ENCODE results near the gene CELF2.

Gene CELF2

DNA sequence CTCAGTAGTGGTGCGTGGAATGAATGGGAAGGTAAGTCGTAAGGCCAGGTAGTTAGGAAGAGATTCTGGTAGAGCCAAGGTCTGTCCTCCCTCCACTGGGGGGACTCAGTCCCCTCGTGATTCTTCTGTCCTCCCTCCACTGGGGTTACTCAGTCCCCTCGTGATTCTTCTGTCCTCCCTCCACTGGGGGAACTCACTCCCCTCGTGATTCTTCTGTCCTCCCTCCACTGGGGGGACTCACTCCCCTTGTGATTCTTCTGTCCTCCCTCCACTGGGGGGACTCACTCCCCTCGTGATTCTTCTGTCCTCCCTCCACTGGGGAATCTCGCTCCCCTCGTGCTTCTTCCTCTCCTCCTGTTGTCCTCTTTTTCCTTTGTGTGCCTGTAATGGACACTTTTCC is 125.1 kb downstream of the CELF2 start:
- H3K9me3 ChIP-seq: no peaks in the 10 kb centered on the region
- H3K4me3 ChIP-seq (ENCODE audit: low read depth, low read length): no peak overlapping the region
- no peak for TF ChIP-seq CTCF (IDR thresholded peaks at IDR 0.05; ENCODE audit: low read depth, low read length)
- no peak for DNase-seq
- H3K27me3 ChIP-seq: no peaks in the 10 kb centered on the region
- H3K36me3 ChIP-seq: no peaks in the 10 kb centered on the region
- H3K4me1 ChIP-seq: no peaks in the 10 kb centered on the region

DNA sequence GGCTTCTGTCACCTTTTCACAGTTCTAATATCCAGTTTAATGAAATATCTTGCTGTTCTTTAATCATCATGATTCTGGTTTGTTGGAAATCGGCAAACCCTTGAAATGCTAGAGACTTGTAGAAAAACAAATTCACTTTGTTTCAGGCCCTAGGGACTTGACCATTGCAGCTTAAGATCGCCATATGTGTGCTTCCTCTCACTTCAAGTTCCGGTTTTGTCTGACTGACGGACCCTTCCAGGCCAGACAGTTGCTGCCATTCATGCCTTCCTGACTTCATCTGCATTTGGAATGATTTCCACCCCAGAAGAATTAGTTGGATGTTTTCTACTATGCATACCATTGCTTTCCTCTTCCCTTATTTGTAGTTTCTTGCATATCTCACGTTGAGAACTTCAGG is 125.6 kb downstream of the CELF2 start:
- no peak for DNase-seq
- no peak for TF ChIP-seq CTCF (IDR thresholded peaks at IDR 0.05; ENCODE audit: low read depth, low read length)
- H3K9me3 ChIP-seq: no peaks in the 10 kb centered on the region
- H3K4me3 ChIP-seq (ENCODE audit: low read depth, low read length): no peak overlapping the region
- no peaks in the 10 kb centered on the region for H3K4me1 ChIP-seq
- no peaks in the 10 kb centered on the region for H3K27me3 ChIP-seq
- no peaks in the 10 kb centered on the region for H3K36me3 ChIP-seq

DNA sequence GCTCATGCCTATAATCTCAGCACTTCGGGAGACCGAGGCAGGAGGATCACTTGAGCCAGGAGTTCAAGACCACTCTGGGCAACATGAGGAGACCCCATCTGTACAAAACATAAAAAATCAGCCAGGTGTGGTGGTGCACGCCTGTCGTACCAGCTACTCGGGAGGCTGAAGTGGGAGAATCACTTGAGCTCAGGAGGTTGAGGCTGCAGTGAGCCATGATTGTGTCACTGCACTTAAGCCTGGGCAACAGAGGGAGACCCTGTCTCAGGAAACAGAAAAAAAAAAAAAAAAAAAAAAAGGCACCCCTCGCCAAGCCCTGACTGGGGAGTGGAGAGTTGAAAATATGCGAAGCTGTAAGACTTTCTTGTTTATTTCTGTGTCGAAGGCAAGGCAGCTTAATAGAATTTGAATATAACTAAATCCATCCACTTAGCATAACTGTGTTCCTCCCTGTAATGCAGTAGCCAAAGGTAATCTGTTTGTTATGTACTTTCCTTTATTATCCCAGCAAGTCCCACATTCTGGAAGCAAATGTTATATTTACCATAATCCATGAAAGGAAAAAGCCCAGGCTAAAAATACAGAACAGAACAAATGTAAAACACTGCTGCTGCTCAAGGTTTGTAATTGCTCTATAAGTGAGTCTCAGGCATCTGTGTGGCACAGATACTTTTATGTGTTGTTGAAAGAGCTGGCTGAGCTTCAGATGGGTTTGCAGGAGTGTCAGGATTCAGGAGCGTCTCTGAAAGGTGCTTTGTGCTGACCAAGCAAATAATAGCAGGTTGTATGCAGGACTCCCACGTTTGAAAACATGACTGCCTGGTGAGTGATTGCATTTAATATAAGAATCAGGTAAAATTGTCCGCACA is 127.2 kb downstream of the CELF2 start:
- no peak for DNase-seq
- H3K36me3 ChIP-seq: no peaks in the 10 kb centered on the region
- H3K4me1 ChIP-seq: no peaks in the 10 kb centered on the region
- H3K4me3 ChIP-seq (ENCODE audit: low read depth, low read length): no peak overlapping the region
- H3K27me3 ChIP-seq: no peaks in the 10 kb centered on the region
- TF ChIP-seq CTCF (IDR thresholded peaks at IDR 0.05; ENCODE audit: low read depth, low read length): no peak
- H3K9me3 ChIP-seq: no peaks in the 10 kb centered on the region

DNA sequence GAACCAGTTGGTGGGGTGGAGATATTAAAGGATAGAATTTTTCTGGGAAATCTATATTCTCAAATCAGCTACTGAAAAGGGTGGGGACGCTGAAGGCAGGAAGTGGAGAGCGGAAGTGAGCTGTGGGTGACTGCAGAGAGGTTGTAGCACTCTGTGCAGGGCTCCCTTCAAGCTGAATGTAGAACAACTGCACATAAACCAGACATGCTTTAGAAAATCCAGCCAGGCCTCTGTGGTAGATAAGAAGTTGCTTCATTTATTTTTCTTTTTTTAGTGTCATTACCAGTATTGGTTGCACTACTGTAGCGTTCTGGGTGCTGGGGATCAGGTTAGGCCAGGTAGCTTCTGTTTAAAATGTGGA is 127.8 kb downstream of the CELF2 start:
- Histone ChIP-seq H3K9me3 (no peaks in the 10 kb centered on the region), H3K36me3 (no peaks in the 10 kb centered on the region), H3K27me3 (no peaks in the 10 kb centered on the region), H3K4me1 (no peaks in the 10 kb centered on the region), H3K4me3 (ENCODE audit: low read depth, low read length) (no peak overlapping the region)
- TF ChIP-seq CTCF (IDR thresholded peaks at IDR 0.05; ENCODE audit: low read depth, low read length): no peak
- no peak for DNase-seq

DNA sequence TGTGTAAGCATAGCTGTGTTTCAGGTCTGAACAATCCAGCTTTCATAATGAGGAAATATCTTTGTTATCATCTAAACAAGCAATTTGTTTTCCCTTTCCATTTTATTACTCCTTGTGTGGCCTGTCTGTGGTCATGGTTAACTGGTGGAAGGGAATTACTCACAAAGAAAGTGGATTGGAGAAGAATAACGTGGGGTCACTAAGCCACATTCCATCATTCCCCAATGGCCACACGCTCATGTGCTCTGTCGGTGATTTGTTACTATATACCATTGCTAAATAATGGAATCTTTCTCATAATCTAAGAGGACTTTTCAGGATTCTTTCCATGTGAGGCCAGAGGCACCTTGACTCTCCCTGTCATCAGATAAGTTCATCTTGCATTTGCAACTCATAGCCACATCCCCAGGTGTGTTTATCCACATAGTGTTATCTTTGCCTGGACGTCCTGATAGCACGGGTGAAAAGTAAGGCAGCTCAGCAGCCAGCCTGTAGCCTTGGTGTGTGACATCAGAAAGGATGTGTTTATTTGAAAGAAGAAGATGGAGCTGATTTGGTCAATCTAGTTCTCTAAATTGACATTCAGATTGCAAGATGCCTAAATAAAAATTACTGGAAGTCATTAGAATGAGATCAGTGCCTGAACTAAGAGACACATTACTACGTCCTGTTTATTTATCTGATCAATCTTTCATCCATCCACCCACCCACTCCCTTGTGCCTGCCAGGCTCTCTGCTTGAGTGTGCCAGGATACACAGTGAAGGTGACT is 128.9 kb downstream of the CELF2 start:
- Histone ChIP-seq H3K4me3 (ENCODE audit: low read depth, low read length) (no peak overlapping the region), H3K9me3 (no peaks in the 10 kb centered on the region), H3K4me1 (no peaks in the 10 kb centered on the region), H3K27me3 (no peaks in the 10 kb centered on the region), H3K36me3 (no peaks in the 10 kb centered on the region)
- TF ChIP-seq CTCF (IDR thresholded peaks at IDR 0.05; ENCODE audit: low read depth, low read length): no peak
- DNase-seq: no peak

DNA sequence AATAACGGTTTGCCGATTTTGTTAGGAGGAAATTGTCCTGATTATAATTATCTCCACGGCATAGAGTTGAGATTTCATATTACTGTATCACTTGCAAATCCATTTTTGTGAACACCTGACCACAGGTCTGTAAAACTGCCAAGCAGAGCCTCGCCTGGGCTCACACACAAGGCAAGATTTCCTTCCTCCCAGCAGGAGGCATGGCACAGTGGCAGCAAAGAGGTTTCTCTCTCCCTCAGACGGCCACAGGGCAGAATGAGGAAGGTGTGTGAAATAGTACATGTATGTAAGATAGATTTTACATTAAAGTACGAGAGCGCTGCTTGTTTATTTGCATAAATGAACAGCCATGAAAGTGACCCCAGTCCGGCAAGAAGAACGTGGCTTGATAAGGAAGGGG is 130.1 kb downstream of the CELF2 start:
- no peak for TF ChIP-seq CTCF (IDR thresholded peaks at IDR 0.05; ENCODE audit: low read depth, low read length)
- DNase-seq: no peak
- no peaks in the 10 kb centered on the region for H3K36me3 ChIP-seq
- H3K27me3 ChIP-seq: no peaks in the 10 kb centered on the region
- no peak overlapping the region for H3K4me3 ChIP-seq (ENCODE audit: low read depth, low read length)
- no peaks in the 10 kb centered on the region for H3K4me1 ChIP-seq
- no peaks in the 10 kb centered on the region for H3K9me3 ChIP-seq

Measured in BE2C (cell line).